NCI-H1105 (cell line): ENCODE measurements around the gene PPHLN1.

Source experiments
- DNase-seq: peaks from one replicate; lab custom pipeline; 2025; lab: John Stamatoyannopoulos, UW

PPHLN1 gene, protein sequence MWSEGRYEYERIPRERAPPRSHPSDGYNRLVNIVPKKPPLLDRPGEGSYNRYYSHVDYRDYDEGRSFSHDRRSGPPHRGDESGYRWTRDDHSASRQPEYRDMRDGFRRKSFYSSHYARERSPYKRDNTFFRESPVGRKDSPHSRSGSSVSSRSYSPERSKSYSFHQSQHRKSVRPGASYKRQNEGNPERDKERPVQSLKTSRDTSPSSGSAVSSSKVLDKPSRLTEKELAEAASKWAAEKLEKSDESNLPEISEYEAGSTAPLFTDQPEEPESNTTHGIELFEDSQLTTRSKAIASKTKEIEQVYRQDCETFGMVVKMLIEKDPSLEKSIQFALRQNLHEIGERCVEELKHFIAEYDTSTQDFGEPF

DNA sequence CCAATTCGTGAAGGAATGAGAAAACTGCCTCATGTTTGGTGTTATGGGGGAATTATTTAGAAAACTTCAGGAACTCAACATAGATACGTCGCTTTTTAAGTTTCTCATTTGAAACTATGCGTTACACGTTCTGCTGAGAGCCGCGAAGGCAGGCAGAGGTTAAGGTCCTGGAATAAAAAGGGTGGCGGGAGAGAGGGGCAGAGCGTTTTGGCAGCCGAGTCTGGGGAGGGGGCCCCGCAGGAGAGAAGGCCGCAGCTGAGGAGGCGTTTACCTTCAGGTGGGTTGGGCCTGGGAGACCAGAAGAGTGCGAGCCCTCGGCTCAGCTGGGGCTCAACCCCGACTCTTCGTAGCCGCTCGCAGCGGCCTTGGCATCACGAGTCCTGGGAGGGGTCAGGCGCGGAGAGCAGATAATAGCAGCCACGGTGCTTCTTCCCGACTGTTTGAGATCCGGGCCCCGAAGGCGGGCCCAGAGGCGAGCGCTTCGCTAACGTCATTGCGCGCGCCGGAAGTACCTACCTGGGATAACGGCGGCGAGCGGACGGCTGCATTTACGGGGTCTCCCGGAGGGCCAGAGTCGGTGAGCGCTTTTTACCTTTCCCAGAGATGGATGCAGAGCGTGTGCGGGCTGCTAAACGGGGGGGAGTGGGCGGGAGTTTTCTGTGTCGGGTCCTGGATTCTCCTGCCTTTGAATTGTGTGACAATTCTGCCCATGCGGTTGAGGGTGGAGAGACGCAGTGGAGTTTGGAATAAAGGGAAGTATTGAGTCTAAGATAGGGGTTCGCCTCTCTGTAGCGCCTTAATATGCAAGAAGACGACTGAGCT lies at the start of gene PPHLN1, which contains the start of gene ZCRB1:
TSS of gene PPHLN1 (plus strand) at position 515 of the 822 bp plus-strand sequence. CDS start 9,736 bp downstream, outside the sequence.
TSS of gene ZCRB1 (minus strand) at position 442 of the 822 bp plus-strand sequence. CDS start 1,992 bp downstream, outside the sequence.
- peak; percentile 85 for DNase-seq

DNA sequence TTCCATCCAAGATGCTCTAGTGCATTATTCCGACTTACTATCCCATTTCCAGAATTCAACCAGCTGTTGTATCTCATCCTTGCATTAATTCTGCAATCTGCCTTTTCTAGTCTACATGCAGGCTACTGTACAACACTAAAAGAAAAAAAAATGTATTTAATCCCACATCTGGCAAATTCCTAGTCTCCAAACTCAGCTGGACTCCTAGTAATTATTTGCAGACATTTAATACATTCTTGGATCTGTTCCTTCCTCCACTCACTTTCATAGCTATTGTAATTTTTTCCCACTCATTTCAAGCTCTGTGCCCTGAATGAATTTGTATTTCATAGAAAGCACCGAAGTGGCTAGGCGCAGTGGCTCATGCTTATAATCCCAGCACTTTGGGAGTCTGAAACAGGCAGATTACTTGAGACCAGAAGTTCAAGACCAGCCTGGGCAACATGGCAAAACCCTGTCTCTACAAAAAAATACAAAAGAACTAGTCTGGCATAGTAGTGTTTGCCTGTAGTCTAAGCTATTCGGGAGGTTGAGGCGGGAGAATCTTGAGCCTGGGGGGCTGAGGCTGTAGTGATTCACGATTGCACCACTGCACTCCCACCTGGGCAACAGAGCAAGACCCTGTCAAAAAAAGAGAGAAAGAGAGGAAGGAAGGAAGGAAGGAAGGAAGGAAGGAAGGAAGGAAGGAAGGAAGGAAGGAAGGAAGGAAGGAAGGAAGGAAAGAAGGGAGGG lies 48.4 kb upstream of the PPHLN1 start:
- DNase-seq, result no peak

DNA sequence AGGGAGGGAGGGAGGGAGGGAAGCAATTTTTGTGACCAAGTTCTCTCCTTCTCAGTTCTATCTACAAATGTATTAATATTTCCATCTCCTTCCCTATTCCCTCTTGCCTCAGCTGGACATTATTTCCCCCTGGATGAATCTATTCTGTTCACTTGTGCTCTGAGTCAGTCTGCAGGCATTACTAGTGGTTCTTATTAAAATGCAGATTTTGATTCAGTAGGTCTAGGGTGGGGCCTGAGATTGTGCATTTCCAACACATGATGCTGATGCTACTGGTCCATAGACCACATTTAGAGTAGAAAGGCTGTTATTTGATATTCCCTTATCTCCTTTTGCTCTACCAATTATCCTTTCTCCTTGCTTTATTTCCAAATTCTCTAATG lies 47.8 kb upstream of the PPHLN1 start:
- DNase-seq, result no peak

DNA sequence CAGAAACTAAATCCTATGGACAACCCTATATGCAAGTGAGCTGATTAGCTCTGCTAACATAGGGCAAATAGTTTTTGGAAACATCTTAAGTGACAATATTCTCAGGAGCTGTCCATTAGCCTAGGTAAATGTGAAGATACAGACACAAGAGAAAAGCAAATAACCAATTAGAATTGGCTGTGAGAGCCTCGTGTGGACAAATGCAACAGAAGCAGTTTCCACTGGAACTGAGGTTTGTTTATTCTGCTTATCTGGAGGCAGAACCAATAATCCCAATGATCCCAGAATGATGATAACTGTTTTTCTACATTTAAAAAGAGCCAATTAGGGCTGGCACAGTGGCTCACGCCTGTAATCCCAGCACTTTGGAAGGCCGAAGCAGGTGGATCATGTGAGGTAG lies 44.7 kb upstream of the PPHLN1 start:
- no peak for DNase-seq

DNA sequence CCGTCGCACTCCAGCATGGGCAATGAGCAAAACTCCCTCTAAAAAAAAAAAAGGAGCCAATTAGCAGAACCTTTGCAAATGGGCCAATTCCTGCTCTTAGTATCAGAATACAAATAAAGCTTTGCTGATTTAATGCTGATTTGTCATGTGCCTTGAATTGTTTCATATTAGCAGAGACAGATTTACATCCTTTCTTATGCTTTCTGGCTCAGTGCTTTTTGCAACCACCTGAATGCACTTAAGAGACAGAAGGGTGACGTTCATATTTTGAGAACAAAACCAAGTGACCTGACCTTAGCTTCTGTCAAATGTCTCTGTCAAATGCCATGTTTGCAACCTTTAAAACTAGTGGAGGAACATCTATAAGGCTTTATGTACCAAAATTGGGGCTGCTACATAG lies 44.1 kb upstream of the PPHLN1 start:
- no peak for DNase-seq

DNA sequence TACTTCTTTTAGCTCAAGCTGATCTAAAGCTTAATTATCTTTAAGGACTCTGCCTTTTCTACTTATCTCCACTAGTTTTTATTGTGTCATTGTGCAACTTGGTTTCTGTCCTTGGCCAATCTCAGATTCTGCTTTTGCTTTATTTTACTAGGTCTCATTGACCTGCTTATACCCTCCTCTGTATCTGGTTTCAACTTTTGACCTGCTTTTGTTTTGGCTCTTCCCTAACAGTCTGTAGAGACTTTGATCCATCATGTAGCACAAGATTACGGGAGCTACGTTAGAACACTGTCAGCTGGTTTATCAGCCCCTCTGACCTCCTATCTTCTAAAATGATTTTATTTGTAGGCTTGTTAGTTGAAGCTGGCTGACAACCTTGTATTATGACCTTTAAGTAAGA lies 43.7 kb upstream of the PPHLN1 start:
- DNase-seq, result no peak

DNA sequence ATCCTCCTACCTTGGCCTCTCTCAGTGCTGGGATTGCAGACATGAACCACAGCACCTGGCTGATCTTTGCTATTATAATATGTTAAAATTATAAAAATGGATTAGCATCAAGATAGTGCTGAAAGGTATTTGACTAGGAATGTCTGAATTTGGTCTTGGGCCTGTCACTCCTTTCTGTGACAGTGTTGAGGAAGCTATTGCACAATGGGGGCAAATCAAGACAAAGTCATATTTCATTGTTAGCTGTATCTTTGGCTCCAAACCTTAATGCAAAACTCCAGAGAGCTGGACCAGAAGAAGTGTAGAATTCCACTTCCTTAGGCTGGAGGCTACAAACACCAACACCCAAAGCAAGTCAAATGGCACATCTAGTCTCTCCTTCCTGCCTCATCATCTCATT lies 42.2 kb upstream of the PPHLN1 start:
- DNase-seq, result no peak

DNA sequence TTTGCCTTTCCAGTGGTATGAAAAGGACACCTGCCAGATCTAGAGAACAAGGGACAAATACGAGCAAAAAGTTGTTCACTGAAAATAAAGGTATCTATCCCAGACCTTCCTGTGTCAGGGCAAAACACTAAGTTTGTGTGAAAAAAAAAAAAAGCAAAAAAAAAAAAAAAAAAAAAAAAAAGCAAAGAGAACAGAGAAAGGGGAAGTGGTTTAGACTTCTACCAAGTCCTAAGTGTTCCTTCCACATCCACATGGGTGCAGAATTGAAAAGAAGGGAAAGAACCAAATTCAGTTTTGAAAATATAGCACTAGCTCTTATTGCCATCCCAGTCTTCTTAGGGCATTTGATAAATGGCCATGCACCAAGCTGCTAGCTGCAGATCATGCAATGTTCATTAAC lies 41.8 kb upstream of the PPHLN1 start:
- DNase-seq, result no peak

DNA sequence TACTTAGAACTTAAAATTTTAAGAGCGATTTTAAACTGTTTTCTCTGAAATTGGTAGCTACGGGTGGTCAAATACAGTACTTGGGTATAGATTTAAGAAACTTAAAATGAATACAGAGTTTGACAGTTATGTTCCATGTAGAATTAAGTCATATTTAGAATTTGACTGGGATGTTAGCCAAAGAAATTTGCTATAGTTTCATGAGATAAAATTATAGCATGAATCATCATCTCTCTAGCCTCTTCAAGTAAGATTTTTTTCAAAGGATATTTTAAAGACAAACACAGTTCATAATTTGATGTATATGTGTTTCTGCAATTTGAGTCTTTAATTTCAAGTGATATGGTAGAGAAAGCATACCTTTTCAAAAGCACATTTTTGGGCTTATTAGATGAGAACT lies 41.1 kb upstream of the PPHLN1 start:
- DNase-seq, result no peak

DNA sequence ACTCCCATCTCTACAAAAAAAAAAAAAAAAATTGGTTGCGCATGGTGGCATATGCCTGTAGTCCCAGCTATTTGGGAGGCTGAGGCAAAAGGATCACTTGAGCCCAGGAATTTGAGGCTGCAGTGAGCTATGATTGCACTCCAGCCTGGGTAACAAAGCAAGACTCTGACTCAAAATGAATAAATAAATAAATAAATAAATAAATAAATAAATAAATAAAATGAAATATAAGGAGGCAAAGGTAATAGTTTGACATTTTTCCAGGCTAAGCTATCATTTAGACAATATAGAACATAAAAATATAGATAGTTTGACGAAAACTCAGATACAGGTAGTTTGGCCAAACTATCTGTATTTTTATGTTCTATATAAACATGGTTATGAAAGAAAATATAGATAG lies 40.5 kb upstream of the PPHLN1 start:
- DNase-seq, result no peak

DNA sequence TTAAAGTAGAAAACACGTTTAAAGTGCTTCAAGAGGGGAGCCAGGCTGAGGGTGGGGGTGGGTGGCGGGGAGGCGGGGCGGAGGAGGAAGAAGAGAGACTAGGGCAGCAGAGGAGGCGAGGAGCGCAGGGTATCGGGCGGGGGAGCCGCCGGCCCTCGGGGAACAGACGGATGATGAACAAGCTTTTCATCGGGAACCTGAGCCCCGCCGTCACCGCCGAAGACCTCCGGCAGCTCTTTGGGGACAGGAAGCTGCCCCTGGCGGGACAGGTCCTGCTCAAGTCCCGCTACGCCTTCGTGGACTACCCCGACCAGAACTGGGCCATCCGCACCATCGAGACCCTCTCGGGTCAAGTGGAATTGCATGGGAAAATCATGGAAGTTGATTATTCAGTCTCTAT lies 39.2 kb upstream of the PPHLN1 start:
- no peak for DNase-seq

DNA sequence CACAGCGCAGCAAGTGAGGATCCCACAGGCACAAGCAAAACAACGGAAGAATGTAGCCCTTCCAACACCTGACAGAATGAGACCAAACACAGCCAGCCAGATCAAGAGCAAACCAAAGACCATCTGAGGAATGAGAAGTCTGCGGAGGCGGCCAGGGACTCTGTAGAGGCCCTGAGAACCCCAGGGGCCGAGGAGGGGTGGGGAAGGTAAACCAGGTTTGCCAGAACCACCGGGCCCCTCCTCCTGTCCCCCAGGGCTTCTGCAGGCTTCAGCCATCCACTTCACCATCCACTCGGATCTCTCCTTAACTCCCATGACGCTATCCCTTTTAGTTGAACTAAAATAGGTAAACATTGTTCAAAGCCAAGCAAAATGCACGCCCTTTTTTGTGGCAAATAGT lies 37.4 kb upstream of the PPHLN1 start:
- DNase-seq, result no peak

DNA sequence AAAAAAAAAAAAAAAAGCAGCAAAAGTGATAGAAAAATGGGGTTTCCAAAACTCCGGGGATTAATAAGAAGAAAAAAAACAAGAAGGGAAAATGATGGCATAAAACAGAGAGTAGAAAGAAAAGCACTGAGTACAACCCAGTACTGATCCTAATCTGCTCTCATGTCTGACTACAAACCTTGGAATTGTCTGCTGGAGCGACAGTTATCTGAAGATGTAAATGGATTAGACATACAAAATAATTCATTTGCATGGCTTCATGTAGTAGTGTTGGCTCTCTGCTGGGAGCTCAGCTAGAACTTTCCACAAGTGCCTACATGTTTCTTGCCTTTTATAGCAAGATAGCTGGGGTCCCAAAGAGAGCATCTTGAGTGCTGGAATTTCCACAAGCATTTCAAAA lies 34.3 kb upstream of the PPHLN1 start:
- DNase-seq, result no peak

DNA sequence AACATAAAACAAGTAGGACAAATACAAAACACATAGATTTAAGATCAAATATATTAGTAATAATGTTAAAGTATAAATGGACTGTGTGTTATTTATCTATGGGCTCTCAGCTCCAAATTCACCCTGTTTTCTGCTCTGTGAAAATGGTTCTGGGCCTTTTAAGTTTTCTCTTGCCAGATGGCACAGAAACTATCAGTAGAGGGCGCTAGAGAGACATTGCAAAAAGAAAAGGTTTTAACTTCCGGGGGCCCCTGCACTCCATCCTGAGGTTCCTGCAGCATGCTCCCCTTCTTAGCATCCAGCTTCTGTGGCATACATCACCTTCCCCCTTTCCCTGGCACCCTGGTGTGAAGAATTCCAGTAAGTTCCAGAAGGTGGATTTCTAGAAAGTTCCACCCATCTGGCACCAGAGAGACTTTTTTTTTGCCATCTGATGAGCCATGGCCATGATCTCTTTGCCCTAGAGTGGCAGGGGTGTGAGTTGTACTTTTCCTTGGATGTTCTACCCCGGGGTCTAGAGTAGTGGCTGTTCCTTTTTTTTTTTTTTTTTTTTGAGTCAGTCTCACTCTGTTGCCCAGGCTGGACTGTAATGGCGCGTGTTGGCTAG lies 29.4 kb upstream of the PPHLN1 start:
- no peak for DNase-seq

DNA sequence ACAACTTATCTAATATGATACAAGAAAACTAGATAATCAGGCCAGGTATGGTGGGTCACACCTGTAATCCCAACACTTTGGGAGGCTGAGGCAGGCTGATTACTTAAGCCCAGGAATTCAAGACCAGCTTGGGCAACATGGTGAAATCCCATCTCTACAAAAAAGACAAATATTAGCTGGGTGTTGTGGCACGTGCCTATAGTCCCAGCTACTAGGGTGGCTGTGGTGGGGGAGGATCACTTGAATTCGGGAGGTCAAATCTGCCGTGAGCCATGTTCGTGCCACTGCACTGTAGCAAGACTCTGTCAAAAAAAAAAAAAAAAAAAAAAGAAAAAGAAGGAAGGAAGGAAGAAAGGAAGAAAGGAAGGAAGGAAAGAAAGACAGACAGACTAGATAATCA lies 27.1 kb upstream of the PPHLN1 start:
- DNase-seq, result no peak

DNA sequence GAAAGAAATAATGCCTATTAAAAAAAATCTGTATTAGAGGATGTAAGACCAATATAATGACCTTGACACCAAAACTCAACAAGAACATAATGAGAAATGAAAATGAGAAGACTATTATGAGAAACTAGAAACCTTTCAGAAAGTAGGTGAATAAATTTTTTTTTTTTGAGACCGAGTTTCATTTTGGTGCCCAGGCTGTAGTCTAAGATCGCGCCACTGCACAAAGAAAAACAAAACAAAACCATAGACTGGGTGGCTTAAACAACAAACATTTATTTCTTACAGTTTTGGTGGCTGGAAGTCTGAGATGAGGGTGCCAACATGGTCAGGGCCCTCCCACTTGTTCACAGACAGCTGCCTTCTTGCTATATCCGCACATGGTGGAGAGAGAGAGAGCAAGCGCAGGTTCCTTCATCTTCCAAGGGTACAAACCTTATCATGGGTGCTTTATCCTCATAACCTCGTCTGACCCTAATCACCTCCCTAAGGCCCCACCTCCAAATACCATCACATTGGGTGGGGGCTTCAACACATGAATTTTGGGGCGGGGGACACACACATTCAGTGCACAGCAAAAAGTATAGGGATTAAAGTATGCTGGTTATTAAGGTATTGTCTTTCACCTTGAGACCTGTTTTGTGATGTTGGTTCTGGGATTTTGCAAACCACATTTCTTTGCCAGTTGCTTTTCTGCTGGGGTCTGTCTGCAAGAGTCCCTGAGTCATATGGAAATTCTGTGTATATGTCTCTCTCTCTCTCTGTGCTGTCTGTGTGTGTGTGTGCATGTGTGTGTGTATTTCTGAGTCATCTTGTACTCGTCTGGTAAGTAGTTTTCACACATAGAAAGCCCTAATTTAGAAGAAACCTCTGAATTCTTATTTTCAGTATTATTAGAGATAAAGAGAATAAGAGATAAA lies 26.3 kb upstream of the PPHLN1 start:
- DNase-seq, result no peak

DNA sequence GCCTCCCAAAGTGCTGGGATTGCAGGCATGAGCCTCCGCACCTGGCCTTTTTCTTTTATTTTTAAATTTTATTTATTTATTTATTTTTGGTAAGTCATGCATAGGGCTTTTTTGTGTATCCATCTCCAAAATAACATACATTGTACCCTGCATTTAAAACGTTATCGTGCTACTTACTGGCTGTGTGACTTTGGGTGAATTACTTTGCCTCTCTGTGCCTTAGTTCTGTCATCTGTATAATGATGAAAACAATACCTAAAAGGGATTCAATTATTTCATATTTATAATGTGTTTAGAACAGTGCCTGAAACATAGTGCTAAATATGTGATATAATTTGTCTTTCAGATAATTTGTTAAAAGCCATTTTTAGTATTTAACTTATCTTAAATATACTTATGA lies 19.7 kb upstream of the PPHLN1 start:
- no peak for DNase-seq

DNA sequence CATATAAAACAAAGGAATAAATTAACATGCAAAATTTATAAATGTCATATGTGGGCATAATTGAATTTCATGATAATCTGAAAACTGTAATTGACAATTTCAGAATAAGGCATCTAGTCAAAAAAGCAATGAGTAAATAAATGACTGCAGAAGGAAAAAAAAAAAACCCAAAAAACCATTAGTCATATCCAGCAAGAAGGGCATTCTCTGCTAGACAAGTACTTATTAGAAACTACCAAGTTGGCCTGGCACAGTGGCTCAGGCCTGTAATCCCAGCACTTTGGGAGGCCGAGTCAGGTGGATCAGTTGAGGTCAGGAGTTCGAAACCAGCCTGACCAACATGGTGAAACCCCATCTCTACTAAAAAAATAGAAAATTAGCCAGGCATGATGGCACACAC lies 17.6 kb upstream of the PPHLN1 start:
- DNase-seq, result no peak

DNA sequence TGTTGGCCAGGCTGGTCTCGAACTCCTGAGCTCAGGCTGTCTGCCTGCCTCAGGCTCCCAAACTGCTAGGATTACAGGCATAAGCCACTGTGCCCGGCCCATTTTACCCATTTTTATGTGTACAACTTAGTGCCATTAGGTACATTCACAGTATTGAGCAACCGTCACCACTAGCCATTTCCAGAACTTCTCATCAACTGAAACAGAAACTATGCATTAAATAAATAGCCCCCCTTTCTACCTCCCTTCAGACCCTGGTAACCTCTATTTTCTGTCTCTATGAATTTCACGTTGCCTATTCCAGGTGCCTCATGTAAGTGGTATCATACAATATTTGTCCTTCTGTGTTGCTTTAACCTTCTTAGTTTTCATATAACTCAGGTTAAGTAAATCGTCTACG lies 16.0 kb upstream of the PPHLN1 start:
- DNase-seq, result no peak

DNA sequence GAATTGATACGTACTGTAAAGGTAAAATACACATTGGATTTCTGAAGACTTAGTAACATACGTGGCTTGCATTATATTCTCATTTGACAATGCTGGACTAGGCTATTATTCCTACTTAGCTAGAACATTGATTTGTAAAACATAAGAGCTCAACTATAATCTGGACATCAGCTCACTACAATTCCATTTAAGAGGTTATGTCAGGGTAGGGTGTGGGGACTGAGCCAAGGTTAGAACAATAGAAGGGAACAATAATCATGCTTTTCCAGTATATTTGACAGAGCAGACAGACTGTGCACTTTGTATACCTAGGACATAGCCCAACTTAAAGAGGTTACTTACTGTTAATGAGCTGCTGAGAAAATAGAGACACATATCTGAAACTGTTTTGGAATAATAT lies 10.9 kb upstream of the PPHLN1 start:
- DNase-seq, result no peak

DNA sequence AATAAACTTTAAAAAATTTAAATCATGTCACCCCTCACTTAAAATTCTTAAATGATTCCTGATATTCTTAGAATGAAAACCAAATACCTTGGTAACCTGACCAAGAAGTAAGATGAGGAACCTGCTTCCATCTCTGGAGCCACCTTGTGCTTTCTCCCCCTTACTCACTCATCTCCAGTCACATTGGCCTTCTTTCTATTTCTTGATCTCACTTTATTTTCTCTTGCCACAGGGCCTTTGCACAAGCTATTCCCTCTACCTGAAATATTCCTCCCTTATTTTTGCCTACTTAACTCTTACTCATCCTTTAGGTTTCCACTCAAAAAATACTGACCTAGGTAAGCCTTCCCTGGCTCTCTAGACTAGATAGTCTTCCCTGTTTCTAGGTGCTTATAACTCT lies 5.2 kb upstream of the PPHLN1 start:
- no peak for DNase-seq
